HG02852 (cell line): ENCODE measurements around the gene SMIM44.

Experiments
- ATAC-seq: cut with Tn5 transposase; IDR thresholded peaks from one replicate; pipeline ENCODE4 v1.9.1; 2021; ENCODE audit warnings: mild to moderate bottlenecking, moderate library complexity; ENCODE audit not compliant: unreplicated experiment

SMIM44 gene

GRCh38 chr19:3501780-3502179, 18.5 kb upstream of the SMIM44 start:
- no peak for ATAC-seq

GRCh38 chr19:3500429-3501101, 17.3 kb upstream of the SMIM44 start, which contains the start of gene DOHH:
DOHH (minus strand) TSS chr19:3500674; CDS start chr19:3496814, 3,860 bp downstream.
- ATAC-seq: peak; percentile 84

- no peak for ATAC-seq
Observed at GRCh38 chr19:3499738-3500428, 16.6 kb upstream of the SMIM44 start.

GRCh38 chr19:3497757-3498520, 14.7 kb upstream of the SMIM44 start:
- ATAC-seq: no peak

GRCh38 chr19:3496392-3497273, 13.4 kb upstream of the SMIM44 start:
- no peak for ATAC-seq

- no peak for ATAC-seq
Observed at GRCh38 chr19:3494559-3494958, 11.3 kb upstream of the SMIM44 start.

GRCh38 chr19:3494051-3494450, 10.8 kb upstream of the SMIM44 start:
- ATAC-seq: no peak

- no peak for ATAC-seq
Observed at GRCh38 chr19:3493651-3494050, 10.4 kb upstream of the SMIM44 start.

GRCh38 chr19:3492919-3493318, 9.7 kb upstream of the SMIM44 start:
- ATAC-seq: no peak

- no peak for ATAC-seq
Observed at GRCh38 chr19:3492131-3492839, 9.0 kb upstream of the SMIM44 start.

GRCh38 chr19:3491396-3492119, 8.3 kb upstream of the SMIM44 start:
- ATAC-seq: no peak

GRCh38 chr19:3482507-3483225, 575 bp downstream of the SMIM44 start:
- no peak for ATAC-seq

GRCh38 chr19:3481241-3482090, 1.8 kb downstream of the SMIM44 start:
- ATAC-seq: no peak

- no peak for ATAC-seq
Observed at GRCh38 chr19:3480383-3481091, 2.7 kb downstream of the SMIM44 start, which contains the start of gene SMIM24. SMIM24 (minus strand) TSS chr19:3480525; CDS start chr19:3480463, 62 bp downstream.

- no peak for ATAC-seq
Observed at GRCh38 chr19:3479834-3480215, 3.4 kb downstream of the SMIM44 start.

GRCh38 chr19:3479177-3479833, 3.9 kb downstream of the SMIM44 start:
- ATAC-seq: no peak
